HepG2 (cell line): Measurements from ENCODE around the gene KDM5B.
A peak's percentile ranks its signal among the peaks of the same experiment; 100 is the strongest.

Experiments
- CREBL2 ChIP-seq: sonication (generic); formaldehyde crosslinking; IDR thresholded peaks from 2 replicates; pipeline ENCODE4 v1.8.1; 2023; ENCODE audit warnings: missing genetic modification reagents, mild to moderate bottlenecking, borderline replicate concordance
- CTCF ChIP-seq: sonication (generic); formaldehyde crosslinking; IDR thresholded peaks from 2 replicates; pipeline ENCODE4 v1.5.0; 2020; ENCODE audit warnings: mild to moderate bottlenecking, missing genetic modification reagents, moderate library complexity
- FOXO4 ChIP-seq: sonication (generic); formaldehyde crosslinking; conservative IDR thresholded peaks from 2 replicates; pipeline ENCODE4 v1.8.1; 2023; ENCODE audit warnings: missing genetic modification reagents
- HOXA5 ChIP-seq: sonication (generic); formaldehyde crosslinking; IDR thresholded peaks from 2 replicates; pipeline ENCODE4 v1.4.0; 2020; ENCODE audit warnings: missing genetic modification reagents
- MYNN ChIP-seq: sonication (generic); formaldehyde crosslinking; IDR thresholded peaks from 2 replicates; pipeline ENCODE4 v1.4.0; 2020; ENCODE audit warnings: mild to moderate bottlenecking, low read depth, missing genetic modification reagents
- TP53 ChIP-seq: sonication (generic); formaldehyde crosslinking; conservative IDR thresholded peaks from 2 replicates; pipeline ENCODE4 v1.4.0; 2020; ENCODE audit warnings: missing genetic modification reagents
- ZNF605 ChIP-seq: sonication (generic); formaldehyde crosslinking; IDR thresholded peaks from 2 replicates; pipeline ENCODE4 v1.8.0; 2022; ENCODE audit warnings: mild to moderate bottlenecking, missing genetic modification reagents
- ZXDC ChIP-seq: sonication (generic); formaldehyde crosslinking; IDR thresholded peaks from 2 replicates; pipeline ENCODE4 v1.5.0; 2020; ENCODE audit warnings: mild to moderate bottlenecking, missing genetic modification reagents

GRCh38 chr1:202697038-202697437 lies 111.2 kb downstream of the KDM5B start:
- TF ChIP-seq MYNN (CRISPR knock-in tag) (no peak), FOXO4 (CRISPR knock-in tag) (no peak), CREBL2 (CRISPR knock-in tag) (no peak), TP53 (no peak), ZNF605 (CRISPR knock-in tag) (no peak), HOXA5 (CRISPR knock-in tag) (no peak), CTCF (CRISPR knock-in tag) (peak; percentile 39; the same call in 1 of the 2 replicates), ZXDC (no peak)
